GM12872 (cell line): ENCODE measurements around the gene PIGH.

ENCODE experiments used
- CTCF ChIP-seq: IDR thresholded peaks from 3 replicates; pipeline ENCODE4 v1.5.1; 2011; ENCODE audit warnings: low read depth, mild to moderate bottlenecking, low read length, moderate library complexity; ENCODE audit not compliant: insufficient read depth

Gene PIGH

DNA sequence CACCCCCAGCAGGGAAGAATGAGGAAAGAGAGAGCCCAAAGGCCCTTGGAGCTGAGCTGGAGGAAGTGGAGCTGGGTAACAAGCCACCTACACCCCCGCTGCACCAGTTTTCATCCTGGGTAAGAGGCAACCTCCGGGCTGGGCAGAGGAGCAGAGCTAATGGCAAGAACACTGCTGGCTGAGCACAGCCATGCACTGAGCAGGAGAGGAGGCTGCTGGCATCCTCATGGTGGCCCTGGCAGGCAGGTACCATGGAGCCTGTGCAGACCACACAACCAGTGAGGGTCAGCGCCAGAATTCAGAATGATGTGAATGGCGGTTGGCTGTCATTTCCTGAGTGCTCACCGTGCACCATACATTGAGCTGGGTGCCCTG, 37.3 kb downstream of the PIGH start:
- TF ChIP-seq CTCF: no peak

DNA sequence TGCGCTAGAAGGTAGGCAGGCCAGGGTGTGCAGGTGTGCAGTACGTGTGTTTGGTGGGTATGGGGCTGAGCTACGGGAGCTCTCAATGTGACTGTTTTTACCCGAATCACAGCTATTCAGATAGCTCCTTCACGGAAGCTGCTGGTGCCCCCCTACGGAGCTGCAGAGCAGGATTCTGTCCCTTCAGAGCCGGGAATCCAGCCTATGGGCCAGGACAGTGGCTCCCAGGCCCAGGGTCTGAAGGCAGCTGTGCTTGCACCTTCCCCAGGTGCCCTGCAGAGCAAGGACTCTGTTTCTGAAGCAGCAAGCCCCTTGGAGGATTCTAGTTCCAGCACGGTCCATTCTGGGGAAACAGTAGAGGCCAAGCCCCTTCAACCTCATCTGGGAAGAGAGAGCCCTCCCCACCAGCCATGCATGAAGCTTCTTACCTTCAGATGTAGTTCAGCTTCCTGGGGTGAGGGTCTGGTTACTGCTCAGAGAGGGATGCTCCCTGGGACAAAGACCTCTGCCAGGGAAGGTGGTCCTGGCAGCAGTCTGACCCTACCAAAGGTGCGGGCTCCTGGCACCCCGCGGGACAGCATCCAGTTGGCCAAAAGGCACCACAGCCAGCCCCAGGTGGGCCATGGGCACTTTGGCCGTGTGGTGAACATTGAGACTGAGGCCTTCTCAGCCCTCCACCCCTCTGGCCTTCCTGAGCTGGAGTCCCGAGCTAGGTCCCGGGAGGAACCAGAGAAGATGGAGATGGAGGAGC, 37.9 kb downstream of the PIGH start:
- TF ChIP-seq CTCF: no peak

GRCh38 chr14:67559639-67560038, 40.4 kb downstream of the PIGH start:
- TF ChIP-seq CTCF: no peak

GRCh38 chr14:67557656-67558055, 42.4 kb downstream of the PIGH start:
- TF ChIP-seq CTCF: no peak

DNA sequence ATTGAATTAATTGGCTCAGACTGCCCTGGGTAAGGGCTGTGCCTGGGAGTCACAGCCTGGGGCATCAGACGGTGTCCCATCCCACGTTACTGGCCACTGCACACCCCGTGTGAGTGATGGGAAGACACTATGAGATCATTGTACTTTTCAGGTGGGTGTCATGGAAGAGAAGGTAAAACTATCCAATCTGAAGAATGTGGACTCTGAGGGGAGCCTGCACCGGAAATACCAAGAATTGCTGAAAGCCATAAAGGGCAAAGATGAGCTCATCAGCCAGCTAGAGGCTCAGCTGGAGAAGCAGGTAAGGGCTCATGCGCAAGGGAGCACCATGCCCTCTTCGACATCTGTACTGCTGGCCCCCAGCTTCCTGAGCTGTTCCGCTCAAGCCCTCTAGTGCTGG, 43.0 kb downstream of the PIGH start:
- TF ChIP-seq CTCF: no peak

DNA sequence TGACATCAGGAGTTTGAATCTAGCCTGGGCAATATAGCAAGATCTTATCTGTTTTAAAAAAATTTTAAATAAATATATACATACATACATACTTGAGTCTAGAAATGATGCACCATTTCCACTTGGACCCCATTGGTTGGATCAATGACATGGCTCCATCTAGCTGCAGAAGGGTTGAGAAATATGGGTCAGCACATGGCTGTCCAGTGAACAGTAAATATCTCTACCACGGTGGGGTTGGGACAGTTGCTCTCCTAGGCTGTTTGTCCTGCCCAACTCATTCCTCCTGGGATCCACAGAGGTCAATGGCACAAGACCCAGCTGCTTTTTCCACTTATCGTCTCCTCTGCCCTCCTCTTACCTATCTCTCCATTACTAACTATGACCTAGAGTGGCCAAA, 43.4 kb downstream of the PIGH start:
- TF ChIP-seq CTCF: no peak

- no peak for TF ChIP-seq CTCF
These were observed 44.5 kb downstream of the PIGH start for GRCh38 chr14:67555518-67556090.
